Measurements from ENCODE around the gene PTPRJ. TPM values are rescaled to one million over a fixed set of nuclear protein-coding genes. Genes with fewer than 3 reads are reported as not detected.

The PTPRJ gene
- total and polyA plus RNA-seq, 2 of the 4 experiments (the other 2 are of a cell fraction) = 5.6 to 14.9 TPM

DNA sequence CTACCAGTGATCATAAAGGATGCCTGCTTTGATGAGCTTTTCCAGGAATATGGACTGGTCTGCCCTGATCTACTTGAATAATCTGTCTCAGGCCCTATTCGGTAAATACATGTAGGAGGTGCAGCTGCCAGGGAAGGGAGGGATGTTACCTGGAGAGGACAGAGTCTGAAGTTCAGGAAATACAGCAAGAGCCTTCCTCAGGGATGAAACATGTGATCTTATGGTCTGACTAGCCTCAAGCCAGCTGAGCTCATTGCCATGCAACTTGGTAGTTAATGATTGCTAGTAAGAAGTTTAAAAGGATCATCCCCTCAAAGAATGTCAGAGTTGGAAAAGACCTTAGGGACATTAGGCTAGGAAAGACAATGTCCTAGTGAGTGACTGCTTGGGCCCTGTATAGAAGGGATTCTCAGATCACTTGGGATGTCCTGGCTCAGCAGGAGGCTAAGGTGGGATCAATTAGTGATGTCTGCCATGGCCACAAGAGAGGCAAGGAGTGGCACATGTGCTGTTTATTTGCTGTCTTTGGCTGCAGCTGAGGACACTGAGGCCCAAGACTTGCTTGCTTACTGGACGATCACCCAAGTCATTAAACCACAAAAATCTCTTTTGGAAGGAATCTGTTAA lies 18.5 kb downstream of the PTPRJ start:
- Histone ChIP-seq H2BK5ac (ENCODE audit: low read depth, low read length, poor library complexity, severe bottlenecking) (no peak overlapping the region), H3K9me1 (ENCODE audit: insufficient read depth, low read length) (peaks cover 32% of the 10 kb centered on the region), H2AK5ac (ENCODE audit: low read depth, low read length) (peak overlapping the region; percentile 45; the same call in 1 of the 2 replicates), H3K4me3 (ENCODE audit: insufficient read depth, low read depth, low read length) (no peak overlapping the region), H4K91ac (ENCODE audit: insufficient read depth, low read depth, low read length) (no peak overlapping the region), H3K23ac (ENCODE audit: low read depth, low read length) (peak overlapping the region; percentile 28; the same call in 1 of the 2 replicates), H4K5ac (ENCODE audit: low read depth, low read length) (no peak overlapping the region), H3K56ac (ENCODE audit: extremely low read depth, insufficient read depth, low read length) (no peak overlapping the region), H3K36me3 (ENCODE audit: control insufficient read depth, insufficient read depth, low read length) (no peaks in the 10 kb centered on the region), H3K79me1 (ENCODE audit: low read depth in 1 of 2, low read length in 2 of 2) (peaks cover 51 to 77% of the 10 kb centered on the region in 2 experiments), H3K4me1 (ENCODE audit: control insufficient read depth, insufficient read depth, low read length) (peaks cover 15% of the 10 kb centered on the region), H2AFZ (replicated peaks; ENCODE audit: low read length, poor library complexity) (no peak overlapping the region), H4K8ac (ENCODE audit: low read depth in 2 of 2, low read length in 2 of 2) (no peak overlapping the region), H2BK120ac (ENCODE audit: low read depth, low read length) (no peak overlapping the region), H3K14ac (replicated peaks; ENCODE audit: low read depth, low read length) (no peak overlapping the region; the same call in 1 of the 2 replicates), H3K27ac (ENCODE audit: insufficient read depth, low read length) (no peak overlapping the region), H3K18ac (ENCODE audit: low read depth, low read length) (no peak overlapping the region), H3K9me3 (ENCODE audit: control insufficient read depth, insufficient read depth, low read length) (no peaks in the 10 kb centered on the region), H3K9ac (ENCODE audit: low read depth, low read length) (no peak overlapping the region), H2BK20ac (ENCODE audit: low read depth, low read length) (no peak overlapping the region), H3K4ac (ENCODE audit: low read depth, low read length) (no peak overlapping the region), H4K20me1 (ENCODE audit: insufficient read depth, low read length) (peaks cover 45% of the 10 kb centered on the region; the same call in 1 of the 2 replicates), H2AK9ac (replicated peaks; ENCODE audit: low read depth, low read length, poor library complexity) (no peak overlapping the region), H3K27me3 (ENCODE audit: control insufficient read depth, insufficient read depth, low read length) (no peaks in the 10 kb centered on the region), H3K4me2 (ENCODE audit: low read depth, low read length) (no peak overlapping the region), H2BK15ac (ENCODE audit: low read depth, low read length) (no peak overlapping the region)
- 100% methylated on average over 1 of the region's 2 CpGs; no CpG with 5 or more reads in 1 of the 2 experiments for WGBS, 2 experiments (ENCODE audit: extremely low coverage in 2 of 2, insufficient read length in 1 of 2)
- POLR2A ChIA-PET (ENCODE audit: unreplicated experiment) = no interaction called here
- DNase-seq = no peak
- in situ Hi-C loops (cut with MboI; ENCODE audit: low sequenced_read_pairs) (no loop called here), intact Hi-C loops (cut with micrococcal nuclease) (no loop called here), dilution Hi-C loops (cut with HindIII; ENCODE audit: low sequenced_read_pairs, unreplicated experiment) (no loop called here)
- no peak for ATAC-seq (ENCODE audit: low read depth)
- CTCF ChIA-PET = no interaction called here
- BruUV-seq (replicated peaks) = no TSS peak
- TF ChIP-seq FOS (IDR thresholded peaks at IDR 0.05; ENCODE audit: low read depth, low read length) (no peak), CHD1 (IDR thresholded peaks at IDR 0.05; ENCODE audit: low read depth, low read length) (no peak), ELK1 (IDR thresholded peaks at IDR 0.05; ENCODE audit: borderline replicate concordance, low read depth, low read length) (no peak), RAD21 (IDR thresholded peaks at IDR 0.05; ENCODE audit: low read length) (no peak)
